OCI-M1 (cell line): Measurements from ENCODE around the gene ZNF283.
"Not testable (repeated sequence)": the region's sequence is repeated elsewhere in the genome, so short reads cannot be mapped to it uniquely, and the experiment has no call there.

Experiments used
- DNase-seq: peaks from one replicate; lab custom pipeline; 2025; lab: John Stamatoyannopoulos, UW

Gene ZNF283

DNA sequence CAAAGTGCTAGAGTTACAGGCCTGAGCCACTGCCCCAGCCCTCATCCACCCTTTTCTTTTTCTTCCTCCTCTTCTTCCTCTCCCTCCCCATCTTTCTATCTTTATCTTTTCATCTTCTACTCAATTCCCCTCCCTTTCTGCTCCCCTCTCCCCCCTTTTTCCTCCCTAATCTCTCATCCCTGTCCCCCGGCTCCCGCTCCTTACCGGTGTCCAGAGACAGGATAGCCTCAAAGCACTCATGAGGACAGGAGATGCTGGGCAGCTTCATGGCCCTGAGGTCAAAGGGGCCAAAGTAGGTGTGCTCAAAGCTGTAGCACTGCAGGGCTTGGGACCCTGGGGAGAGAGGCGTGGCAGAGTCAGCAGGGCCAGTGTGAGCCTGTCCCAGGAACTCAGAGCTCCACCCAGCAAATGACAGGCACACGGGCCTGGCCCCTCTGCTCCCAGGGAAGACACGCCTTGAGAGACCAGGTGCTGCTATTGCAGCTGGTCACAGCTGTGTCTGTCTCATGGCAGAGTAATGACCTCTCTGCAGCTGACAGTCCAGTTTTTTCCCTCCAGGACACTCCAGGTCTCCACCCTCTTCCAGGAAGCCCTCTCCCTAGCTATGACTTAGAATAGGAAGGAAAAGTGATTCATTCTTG is 27.5 kb upstream of the ZNF283 start:
- DNase-seq, result no peak

DNA sequence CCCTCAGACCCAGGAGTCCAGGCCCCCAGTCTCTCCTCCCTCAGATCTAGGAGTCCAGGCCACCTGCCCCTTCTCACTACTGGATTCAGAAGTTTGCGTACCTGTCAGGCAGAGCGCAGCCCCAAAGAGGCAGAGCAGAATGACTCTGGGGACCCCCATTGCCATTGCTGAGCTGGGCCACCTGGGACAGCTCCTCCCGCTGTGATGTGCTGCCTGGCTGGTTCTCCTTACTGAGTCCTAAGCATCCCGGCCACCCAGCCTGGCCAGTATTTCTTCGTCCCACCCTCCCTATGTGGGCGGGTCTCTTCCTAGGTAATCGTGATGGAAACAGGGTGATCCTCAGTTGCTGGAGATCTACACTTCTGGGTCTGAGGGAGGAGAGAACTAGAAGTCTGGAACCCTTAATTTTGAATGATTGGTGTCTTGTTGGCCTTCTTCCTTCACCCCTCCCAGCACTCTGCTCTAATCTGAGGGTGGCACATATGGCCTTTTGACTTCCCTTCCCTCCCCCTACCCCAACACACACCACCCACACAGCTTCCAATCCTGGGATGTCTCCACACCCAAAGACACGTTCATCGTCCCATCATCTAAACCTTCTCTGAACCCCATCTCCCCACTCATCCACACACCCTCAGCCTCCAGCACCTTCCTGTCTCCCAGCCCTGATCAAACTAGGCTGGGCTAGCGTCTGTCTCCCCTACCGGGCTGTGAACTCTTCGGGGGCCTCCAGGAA is 24.7 kb upstream of the ZNF283 start, which contains the start of gene LYPD5:
Gene LYPD5, minus strand, starts transcription at position 232 of the 736 bp plus-strand sequence. Its CDS starts 67 bp downstream, at position 165.
- no peak for DNase-seq

DNA sequence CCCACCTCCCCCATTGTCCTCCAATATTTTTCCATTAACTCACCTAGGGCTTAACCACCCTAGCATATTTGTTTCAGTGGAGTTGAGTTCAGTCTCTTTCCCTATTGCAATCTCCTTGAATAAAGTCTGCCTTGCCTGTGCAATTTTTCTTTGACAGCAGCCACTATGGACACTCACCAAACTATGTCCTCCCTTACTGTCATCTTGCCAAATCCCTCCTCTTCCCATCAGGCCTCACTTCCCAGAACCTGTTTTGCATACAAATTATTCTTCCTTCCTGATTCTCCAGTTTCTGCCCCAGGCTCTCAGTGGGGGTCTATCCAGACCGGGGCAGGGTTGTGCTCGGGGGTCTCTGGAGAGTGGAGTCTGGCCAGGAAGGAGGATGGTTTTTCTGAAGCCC is 22.7 kb upstream of the ZNF283 start:
- DNase-seq, result no peak

DNA sequence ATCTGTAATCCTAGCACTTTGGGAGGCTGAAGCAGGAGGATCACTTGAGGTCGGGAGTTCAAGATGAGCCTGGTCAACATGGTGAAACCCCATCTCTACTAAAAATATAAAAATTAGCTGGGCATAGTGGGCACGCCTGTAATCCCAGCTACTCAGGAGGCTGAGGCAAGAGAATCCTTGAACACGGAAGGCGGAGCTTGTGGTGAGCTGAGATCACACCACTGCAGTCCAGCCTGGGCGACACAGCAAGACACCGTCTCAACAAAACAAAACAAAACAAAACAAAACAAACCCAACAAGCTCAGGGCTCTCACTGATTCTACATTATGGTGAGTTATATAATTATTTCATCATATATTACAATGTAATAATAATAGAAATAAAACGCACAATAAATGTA is 20.7 kb upstream of the ZNF283 start:
- DNase-seq, result not testable (repeated sequence)

DNA sequence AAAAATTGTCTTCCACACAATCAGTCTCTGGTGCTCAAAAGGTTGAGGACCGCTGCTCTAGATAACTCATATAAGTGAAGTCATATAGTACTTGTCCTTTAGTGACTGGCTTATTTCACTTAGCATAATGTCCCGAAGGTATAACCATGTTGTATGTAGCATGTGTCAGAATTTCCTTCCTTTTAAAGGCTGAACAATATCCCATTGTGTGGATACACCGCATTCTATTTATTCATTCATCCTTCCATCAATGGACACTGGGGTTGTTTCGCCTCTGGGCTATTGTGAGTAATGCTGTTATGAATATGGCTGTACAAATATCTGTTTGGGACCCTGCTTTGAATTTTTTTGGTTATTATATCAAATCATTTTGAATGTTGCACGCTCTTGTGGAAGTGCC is 20.3 kb upstream of the ZNF283 start:
- DNase-seq, result no peak

DNA sequence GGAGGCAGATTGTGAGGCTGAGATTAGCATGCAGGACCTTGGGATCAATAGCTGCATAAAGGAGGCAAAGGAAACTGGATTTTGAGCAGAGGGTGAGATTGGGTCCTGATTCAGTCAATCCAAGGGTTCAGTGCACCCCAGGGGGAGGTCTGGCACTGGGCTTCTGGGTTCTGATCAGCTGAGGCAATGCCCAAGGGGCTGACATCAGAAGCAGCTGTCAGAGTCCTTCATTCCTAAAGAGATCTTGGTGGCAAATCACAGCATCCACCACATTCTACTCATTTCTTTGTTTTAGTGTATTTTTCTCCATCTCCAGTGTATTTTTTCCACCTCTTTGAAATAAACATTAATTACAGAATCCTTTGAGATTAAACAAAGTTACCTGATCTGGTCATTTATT is 19.5 kb upstream of the ZNF283 start:
- DNase-seq, result no peak

DNA sequence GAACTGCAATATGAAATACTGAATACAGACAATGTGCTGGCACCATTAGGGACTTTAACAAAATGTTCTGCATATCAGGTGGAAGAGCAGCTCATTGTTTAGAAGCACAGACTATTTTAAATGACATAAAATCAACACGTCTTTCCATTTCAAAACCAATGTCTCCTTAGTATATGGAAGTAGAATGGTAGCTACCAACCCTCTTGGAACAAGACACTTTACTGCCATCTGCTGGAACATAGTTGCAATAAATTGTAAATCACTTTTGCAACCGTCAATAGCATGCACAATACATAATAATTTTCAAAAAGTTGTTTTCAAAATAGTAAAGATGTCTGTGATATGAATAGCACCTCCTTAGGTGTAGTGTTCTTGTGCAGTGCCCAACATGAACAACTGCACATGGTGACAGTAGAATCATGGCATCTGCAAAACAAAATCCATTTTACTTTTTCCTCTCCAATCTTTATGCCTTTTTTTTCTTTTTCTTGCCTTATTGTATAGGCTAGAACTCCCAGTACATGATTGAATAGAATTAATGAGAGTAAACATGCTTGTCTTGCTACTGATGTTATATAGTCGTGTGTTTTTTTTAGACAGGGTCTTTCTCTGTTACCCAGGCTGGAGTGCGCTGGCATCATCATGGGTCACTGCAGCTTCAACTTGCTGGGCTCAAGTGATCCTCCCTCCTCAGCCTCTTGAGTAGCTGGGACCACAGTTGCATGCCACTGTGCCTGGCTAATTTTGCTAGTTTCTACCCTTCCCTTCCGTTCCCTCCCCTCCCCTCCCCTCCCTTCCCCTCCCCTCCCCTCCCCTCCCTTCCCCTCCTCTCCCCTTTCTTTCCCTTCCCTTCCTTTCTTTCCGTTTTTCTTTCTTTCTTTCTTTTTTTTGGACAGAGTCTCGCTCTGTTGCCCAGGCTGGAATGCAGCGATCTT is 17.1 kb upstream of the ZNF283 start:
- peak; percentile 86 for DNase-seq

DNA sequence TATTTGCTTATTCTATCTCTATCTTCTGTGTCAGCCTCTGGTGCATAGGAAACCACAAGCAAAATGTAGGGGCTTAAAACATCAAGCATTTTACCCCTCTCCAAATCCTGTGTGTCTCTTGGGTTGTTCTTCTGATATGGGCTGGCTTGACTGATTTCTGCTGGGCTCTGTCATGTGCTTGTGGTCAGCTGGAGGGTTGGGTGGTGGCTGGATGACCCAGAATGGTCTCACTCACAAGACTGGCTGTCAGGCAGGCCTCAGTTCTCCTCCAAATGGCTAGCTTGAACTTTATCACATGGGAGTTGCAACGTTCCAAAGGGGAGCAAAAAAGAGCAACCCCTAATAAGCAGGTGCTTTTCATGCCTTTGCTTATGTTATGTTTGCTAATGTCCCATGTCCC is 15.3 kb upstream of the ZNF283 start:
- peak; percentile 78 for DNase-seq

DNA sequence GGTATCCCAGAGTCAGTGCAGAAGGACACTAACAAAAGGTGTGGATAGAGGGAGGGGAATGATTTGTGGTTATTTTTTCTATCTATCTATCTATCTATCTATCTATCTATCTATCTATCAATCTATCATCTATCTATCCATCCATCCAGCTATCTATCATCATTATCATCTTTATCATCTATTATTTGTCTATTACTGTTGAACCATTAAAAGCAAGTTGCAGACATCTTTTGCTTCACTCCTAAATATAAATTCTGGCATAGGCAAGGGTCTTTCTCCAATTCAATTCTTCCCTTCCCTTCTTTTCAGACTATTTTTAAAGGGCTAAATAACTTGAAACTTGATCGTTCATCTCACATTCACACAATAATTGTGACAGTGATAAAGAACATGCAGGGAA is 14.9 kb upstream of the ZNF283 start:
- DNase-seq, result no peak

DNA sequence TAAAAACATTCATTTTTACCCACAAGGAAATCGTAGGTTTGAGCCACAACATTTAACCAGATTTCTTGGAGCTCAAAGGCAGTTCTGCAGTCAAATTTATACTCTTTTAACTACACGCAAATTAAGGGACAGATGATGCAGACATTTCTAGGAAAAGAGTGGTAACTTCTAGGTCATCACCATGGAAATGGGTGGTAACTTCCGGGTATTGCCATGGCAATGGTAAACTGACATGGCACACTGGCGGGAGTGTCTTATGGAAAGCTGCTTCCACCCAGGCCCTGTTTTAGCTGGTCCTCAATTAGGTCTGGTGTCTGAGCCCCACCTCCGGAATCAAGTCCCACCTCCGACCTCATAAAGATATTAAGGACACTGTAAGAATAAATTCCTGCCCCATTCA is 14.4 kb upstream of the ZNF283 start:
- DNase-seq, result peak; percentile 73

DNA sequence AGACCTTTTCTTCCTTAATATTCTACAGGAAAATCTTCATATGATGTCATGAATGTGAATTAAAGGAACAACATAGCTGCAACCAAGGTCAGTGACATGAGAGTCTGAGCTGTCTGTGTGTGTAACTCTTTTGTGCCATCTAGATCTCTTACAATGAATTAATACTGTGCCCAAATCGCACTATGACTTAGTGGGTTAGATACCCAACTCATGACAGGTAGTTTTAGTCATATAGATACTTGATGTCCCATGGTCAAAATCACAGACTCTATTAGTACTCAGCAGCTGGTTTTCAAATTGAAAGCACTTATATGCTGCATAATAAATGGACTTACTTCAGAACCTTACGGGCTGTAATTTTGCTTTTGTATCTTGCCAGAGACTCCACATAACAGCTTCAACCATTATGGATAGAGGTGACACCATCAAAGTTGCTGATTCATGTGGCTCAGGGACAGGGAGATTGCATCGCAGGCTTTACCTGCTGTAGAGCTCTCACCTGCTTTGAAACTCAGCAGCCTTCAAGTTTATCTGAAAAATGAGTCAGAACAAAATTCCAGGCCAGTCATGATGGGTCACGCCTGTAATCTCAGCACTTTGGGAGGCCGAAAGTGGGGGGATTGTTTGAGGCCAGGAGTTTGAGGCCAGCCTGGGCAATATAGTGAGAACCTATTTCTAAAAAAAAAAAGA is 12.3 kb upstream of the ZNF283 start:
- DNase-seq, result no peak

DNA sequence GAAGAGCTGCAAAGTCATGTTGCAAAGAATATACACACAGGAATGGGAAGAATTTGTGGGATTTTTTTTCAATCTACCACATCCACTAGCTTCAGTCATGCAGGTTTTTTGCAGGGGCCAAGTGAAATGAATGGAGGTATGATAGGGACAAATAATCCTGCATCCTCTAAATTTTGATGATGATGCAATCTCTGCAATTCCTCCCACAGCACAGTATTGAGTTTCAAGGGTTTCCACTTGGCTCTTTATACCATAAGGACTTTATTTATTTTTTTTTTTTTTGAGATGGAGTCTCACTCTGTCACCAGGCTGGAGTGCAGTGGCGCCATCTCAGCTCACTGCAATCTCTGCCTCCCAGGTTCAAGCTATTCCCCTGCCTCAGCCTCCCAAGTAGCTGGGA is 9.7 kb upstream of the ZNF283 start:
- not testable (repeated sequence) for DNase-seq

DNA sequence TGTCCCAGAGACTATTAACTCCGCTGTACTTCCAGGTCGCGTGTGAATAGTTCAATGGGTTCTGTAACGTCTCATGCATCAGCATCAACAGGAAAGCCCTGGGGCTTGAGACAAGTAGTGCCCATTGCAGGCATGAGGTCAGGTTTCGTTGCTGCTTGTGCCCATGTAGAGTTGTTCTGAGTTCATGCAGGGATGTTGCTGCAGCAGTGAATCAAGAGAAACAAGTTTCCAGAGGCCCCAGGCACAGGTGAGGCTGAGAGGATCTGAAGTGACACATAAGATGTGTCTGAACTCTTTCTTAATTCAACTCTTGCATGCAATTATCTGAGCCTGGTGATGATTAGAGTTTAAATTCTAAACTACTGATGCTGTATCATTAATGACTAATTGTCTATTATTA is 8.6 kb upstream of the ZNF283 start:
- no peak for DNase-seq

DNA sequence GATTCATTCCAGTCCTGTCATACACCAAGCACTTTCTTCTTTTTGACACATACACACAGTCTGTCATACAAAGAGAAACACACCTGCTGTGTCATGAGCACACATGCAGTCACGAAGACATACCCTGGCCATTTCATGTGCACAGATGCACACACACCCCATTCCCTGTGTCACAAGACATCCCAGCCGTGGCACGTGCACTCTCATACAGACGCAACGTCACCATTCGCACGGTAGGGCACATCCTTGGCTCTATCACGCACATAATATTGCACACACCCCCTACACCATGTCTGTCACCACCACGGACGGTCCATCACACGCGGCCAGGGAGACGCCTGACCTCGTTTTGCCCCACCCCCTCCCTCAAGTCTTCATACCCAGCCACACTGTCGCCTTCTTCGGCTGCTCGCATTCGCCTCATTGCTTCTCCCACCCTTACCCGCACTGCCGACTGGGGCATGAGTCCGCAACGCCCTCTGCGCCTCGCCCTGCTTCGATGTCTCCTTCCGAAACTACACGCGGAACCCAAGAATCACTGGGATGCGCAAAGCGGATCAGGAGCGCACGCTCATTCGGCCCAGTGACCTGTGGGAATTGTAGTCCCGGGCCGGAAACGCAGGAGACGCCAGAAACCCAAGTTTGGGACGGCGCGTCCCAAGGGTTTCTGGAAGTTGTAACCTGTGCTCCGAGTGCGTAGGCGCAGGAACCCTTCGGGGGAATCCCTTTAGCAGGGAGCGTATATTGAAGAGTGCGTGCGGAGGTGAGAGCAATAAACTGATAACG is 6.8 kb upstream of the ZNF283 start:
- DNase-seq, result no peak

DNA sequence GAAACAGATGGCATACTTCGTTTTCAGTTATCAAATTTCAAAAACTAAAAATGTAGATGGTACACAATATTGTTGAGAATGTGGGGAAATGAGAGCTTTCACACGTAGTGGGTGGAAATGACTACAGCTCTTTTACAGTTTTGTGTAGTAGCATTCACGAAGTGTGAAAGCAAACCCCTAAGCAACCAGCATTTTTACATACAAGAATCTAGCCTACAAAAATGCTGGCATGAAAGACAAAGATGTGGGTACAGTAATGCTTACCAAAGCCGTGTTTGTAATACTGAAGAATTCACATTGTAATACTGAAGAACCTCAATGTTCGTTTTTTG is 6.3 kb upstream of the ZNF283 start:
- no peak for DNase-seq

DNA sequence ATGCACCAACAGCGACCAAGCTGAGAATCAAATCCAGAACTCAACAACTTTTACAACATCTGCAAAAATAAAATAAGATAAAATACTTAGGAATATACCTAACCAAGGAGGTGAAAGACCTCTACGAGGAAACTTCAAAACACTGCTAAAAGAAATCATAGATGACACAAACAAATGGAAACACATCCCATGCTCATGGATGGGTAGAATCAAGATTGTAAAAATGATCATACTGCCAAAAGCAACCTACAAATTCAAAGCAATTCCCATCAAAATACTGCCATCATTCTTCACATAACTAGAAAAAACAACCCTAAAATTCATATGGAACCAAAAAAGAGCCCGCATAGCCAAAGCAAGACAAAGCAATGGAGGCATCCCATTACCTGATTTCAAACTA is 3.3 kb upstream of the ZNF283 start:
- not testable (repeated sequence) for DNase-seq

DNA sequence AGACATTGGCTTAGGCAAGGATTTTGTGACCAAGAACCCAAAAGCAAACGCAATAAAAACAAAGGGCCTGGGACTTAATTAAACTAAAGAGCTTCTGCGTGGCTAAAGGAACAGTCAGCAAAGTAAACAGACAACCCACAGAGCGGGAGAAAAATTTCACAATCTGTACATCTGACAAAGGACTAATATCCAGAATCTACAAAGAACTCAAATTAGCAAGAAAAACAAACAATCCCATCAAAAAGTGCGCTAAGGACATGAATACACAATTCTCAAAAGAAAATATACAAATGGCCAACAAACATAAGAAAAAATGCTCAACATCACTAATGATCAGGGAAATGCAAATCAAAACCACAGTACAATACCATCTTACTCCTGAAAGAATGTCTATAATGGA is 2.5 kb upstream of the ZNF283 start:
- DNase-seq, result not testable (repeated sequence)

DNA sequence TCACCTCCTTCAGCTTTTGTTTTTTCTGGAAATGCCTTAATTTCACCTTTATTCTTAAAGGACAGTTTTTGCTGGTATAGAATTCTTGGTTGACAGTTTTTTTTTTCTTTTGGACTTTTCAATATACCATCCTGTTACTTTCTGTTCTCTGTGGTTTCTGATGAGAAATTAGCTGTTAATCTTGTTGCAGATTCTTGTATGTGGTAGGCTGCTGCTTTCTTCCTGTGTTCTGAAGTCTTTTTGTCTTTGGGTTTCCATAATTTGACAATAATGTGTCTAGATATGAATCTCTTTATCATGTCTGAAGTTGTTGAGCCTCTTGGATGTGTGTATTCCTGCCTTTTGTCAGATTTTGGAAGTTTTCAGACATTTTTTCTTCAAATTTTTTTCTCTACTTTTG is 12.0 kb downstream of the ZNF283 start:
- DNase-seq, result peak; percentile 19

DNA sequence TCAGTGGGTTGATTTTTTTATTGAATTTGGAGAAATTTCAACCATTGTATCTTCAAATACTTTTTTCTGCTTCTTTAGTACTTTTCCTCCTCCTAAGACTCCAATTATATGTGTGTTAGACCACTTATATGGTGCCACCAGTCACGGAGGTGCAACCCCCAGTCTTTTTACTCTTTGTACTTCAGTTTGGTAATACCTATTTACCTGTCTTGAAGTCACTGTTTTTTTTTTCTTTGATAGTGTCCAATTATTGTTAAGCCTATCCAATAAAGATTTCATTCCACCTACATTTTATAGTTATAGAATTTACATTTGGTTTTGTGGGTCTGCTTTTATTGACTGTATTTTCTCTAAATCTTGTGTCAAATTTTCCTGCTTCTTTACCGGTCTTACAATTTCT is 14.9 kb downstream of the ZNF283 start:
- DNase-seq, result no peak

DNA sequence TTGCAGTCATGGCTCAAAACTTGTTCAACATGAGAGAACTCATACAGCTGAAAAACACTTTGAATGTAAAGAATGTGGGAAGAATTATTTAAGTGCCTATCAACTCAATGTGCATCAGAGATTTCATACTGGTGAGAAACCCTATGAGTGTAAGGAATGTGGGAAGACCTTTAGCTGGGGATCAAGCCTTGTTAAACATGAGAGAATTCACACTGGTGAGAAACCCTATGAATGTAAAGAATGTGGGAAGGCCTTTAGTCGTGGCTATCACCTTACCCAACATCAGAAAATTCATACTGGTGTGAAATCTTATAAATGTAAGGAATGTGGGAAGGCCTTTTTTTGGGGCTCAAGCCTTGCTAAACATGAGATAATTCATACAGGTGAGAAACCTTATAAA is 20.1 kb downstream of the ZNF283 start:
- no peak for DNase-seq

DNA sequence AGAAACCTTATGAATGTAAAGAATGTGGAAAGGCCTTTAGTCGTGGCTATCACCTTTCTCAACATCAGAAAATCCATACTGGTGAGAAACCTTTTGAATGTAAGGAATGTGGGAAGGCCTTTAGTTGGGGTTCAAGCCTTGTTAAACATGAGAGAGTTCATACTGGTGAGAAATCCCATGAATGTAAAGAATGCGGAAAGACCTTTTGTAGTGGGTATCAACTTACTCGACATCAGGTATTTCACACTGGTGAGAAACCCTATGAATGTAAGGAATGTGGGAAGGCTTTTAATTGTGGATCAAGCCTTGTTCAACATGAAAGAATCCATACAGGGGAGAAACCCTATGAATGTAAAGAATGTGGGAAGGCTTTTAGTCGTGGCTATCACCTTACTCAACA is 20.8 kb downstream of the ZNF283 start:
- DNase-seq, result no peak
